HG02981 (cell line): ENCODE results near the gene QRICH1.

ENCODE experiments used
- ATAC-seq: cut with Tn5 transposase; IDR thresholded peaks from one replicate; pipeline ENCODE4 v1.9.1; 2021; ENCODE audit warnings: mild to moderate bottlenecking, moderate library complexity; ENCODE audit not compliant: unreplicated experiment

QRICH1 gene

DNA sequence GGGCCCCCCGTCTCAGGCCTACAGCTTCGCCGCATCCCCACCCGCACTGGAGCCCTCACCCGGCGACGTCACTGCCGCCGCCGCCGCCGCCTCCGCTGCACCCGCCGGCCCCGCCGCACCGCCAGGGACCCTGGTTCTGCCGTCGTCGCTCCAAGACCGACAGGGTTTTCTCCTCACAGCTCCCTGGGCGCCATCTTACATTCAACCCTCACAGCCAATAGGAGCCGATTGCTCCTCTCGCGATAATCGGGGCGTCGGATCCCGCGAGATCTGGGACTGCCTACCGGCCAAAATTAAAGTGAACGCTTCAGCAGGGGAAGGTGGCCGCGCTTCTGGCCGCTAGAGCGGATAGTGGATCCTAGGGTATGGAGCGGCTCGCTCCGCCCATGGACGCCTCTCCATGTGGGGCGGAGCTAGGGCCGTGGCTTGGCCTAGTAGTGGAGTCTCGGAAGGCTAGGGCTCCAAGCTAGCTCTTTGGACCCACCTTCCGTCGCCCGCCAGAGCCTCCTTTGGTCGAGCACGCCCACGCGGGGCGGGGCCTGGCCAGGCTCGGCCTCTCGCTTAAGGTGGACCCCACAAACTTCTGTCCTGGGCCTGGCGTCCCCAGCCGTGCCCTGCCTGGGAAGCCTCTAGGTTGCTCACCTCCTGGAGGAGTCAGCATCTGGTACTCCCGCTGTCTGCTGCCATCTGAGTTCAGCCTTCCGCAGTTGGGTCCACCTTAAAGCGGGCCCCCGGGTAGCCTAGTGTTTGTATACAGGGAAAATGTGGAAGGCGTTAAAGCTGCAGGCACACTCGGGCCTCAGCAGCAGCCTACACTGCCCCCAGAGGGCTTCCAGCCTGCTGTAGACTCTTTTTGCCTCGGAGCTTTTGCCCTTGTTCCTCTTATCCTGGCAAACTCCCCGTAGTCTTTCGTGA, at the start of gene QRICH1:
Gene QRICH1 (minus strand): TSS at position 219 of the 915 bp plus-strand sequence. CDS start 17,054 bp downstream, outside the sequence.
- ATAC-seq: peak; percentile 67

DNA sequence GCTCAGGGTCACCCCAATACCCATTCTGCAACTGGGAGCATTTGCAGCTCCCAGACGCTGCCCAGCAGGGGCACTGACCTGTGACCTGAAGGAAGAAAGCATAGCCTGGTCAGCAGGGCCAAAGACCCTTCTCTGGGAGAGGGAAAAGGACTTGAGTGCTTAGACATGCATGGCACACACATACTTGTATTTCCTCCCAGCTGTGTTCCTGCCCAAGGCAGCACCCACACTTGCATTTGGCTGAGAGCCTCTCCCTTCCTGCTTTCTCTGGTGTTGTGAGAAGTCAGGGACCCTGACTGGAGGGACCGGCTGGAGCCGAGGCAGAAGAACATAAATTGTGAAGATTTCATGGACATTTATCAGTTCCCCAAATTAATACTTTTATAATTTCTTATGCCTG, 46.2 kb upstream of the QRICH1 start:
- ATAC-seq: no peak

DNA sequence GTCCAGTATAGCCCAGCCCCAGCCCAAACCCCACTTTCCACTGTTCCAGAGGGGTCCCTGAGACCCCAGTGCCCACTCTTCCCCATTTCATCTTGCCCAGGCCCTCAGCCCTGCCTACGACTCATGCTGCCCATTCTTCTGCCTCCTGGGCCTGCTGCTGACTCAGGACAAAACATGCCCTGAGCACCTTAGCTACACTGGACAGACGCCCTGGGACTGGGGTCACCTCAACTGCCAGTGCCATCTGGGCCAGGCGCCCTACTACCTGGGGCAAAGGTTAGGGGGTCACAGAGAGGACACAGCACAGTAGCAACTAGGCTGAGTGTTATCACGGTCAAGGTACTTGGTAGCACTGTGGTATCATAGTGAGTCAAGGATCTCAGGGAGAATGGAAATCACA, 41.6 kb upstream of the QRICH1 start:
- no peak for ATAC-seq

- ATAC-seq: no peak
Observed at GRCh38 chr3:49134471-49135265, 40.8 kb upstream of the QRICH1 start.

DNA sequence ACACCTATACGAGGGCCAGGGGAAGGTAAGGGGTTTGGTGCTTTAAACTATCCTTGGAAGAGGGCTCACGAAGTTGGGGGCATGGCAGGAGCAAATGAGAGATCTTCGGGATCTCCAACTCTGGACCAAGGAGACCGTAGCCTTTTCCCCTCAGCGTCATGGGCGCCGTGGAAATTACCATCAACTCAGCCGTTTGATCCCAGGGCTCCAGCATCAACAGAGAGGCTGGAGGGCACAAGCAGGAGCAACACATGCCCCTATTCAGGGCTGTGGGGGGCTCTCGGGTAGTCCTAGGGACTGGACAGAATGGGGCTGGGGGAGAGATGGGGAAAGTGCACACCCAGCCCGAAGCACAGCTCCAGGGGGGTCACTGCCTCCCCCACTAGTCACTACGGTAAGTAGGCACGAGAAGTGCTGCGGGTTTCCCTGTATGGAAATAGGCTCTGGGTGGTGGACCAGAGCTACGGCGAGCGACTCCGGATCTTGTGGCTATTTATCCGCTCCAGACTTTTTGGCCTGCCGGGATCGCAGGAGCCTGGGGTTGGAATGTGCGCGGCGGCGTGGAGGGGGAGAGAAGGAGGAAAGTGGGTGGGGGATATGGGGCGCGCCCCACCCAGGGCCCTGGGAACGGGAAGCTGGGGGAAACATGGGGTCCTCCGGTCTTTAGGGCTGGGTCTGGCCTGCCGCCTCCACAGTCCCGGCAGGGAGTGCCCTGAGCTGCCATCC, 39.5 kb upstream of the QRICH1 start:
- no peak for ATAC-seq

- no peak for ATAC-seq
Observed at GRCh38 chr3:49132437-49133225, 38.8 kb upstream of the QRICH1 start, which contains the start of gene LAMB2. Gene LAMB2 (minus strand): TSS chr3:49133050. CDS start chr3:49132867, 183 bp downstream.

DNA sequence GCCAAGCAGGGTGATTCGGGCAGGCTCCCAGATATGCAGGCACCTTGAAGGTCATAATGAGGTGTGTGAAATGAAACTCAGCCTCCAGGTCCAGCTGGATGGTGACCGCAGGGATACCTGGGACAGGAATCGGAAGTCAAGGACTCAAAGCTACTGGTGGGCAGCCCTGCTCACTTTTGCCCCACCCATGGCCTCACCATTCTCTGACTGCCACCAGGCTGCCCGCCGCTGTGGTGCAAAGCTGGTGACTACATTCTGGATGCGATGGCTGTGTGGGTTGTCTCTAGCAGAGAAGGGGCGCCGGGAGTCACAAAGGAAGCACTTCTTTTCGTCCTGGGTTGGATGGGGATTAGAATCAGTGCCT, 38.2 kb upstream of the QRICH1 start:
- ATAC-seq: no peak

DNA sequence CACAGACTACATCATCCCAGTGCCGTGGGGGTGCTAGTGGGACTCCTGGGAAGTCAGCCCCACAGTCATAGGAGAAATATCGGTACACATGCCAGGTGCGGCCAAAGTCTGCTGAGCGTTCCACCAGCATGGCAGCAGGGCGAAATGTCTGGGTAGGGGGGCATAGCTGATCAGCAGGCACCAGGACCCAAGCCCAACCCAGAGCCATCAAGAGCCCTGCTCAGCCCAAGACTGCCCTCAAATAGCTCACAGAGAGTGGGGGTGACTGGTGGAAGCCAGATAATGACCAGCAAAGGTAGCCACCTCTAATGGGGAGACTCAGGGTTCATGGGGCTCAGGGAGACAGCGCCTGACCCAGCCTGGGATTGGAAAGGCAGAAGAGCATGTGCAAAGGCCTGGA, 37.7 kb upstream of the QRICH1 start:
- no peak for ATAC-seq

DNA sequence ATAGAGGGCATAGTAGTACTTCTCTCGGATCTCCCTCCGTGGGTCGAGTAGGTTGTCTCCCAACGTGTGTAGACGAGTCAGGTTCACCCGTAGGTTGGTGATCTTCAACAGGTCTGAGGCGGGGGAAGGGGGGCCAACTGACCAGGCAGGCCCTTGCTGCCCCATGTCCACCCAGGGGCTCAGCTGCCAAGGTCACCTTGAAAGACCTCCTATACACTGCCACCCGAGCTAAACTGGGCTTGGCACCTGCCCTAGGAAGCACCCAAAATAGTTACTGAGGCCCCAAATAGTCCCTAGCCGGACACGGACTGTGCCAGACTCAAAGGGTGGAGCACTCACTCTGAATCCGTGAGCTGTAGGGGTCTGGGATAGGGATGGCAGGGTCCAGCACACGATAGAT, 37.2 kb upstream of the QRICH1 start:
- no peak for ATAC-seq

DNA sequence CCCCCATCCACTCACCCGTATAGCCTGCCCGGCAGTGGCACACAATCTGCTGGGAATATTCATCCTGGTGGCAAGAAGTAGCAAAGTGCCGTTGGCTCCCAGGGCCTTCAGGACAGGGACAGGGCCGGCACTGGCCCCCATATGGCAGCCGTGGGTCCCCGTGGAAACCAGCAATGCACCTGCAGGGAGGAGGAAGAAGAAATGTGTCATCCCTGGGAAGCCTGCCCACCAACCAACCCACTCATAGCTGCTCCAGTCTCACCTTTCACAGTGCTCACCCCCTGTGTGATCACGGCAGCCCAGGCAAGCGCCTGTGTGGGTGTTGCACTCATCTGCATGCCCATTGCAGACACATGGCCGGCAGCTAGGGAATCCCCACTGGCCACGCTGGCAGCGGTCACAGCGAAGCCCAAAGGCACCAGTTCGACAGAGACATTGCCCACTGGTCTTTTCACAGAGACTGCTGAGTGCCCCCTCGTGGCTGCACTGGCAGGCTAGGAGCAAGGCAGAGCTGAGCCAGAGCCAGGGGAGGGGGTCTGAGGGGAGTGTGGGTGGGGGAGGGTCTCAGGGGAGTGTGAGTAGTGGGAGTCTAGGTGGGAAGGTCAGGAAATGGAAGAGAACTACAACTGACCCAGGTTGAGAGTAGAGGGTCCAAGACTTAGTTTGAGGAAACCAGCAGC, 31.3 kb upstream of the QRICH1 start:
- no peak for ATAC-seq

GRCh38 chr3:49124203-49124602, 30.3 kb upstream of the QRICH1 start:
- no peak for ATAC-seq

DNA sequence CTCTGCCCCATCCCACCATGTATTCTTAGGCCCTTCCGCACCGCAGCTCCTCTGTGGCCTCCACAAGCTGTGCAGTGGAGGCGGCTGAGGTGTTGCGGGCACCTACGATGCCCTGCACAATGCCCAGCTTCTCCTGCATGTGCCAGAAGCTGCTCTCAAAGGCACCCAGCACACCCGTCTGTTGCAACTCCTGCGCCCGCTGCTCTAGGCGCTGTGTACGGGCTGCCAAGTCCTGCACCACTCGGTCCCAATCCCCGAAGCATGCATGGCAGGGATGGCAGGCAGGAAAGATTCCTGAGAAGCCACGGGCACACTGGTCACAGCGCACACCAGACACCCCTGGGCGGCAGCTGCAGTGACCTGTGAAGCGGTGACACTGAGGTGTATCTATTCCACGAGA, 29.8 kb upstream of the QRICH1 start:
- ATAC-seq: no peak

- ATAC-seq: no peak
Observed at GRCh38 chr3:49122886-49123545, 29.1 kb upstream of the QRICH1 start.

GRCh38 chr3:49122451-49122850, 28.6 kb upstream of the QRICH1 start:
- ATAC-seq: no peak

DNA sequence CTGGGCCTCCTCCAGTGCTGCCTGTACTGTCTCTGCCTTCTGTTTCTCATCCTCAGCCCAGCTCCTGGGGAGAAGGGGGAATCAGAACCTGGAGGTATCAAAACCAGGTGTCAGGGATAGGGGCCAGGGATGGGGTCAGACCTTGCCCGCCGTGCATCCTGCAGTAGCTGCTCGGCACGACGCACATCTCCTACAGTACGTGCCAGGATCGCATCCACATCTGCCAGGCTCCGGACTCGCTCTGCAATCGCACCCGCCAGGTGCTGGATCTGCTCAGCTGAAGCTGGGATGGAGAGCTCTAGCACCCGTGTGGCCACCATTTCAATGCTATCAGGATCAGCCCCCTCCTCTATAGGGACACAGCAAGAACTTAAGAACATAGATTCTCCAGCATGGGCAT, 28.2 kb upstream of the QRICH1 start:
- ATAC-seq: no peak

DNA sequence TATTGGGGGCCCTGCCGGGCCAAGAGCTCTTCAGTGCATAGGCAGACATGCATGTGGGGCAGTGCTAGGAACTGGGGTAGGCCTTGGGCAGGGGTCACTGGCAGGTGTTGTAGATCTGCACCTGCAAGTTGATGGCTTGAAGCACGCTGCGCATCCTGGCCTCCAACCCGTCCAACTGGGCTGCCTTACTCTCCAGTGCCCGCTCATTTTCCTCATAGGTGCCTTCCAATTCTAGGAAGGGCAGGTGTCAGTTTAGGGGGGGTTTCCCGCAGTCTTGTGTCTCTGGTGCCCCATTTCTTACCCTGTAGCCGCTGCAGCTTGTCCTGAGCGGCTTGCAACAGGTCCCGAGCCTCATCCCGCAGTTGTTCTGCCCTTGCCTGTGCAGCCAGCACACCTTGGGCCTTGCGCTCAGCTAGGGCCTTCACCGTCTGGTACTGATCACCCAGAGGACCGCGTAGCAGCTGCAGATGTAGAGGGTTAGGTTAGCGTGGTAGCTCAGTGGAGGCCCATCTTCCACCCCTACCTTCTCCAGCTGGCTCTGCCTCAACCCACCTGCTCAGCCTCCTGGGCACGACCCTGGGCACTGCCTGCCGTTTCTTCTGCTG, 27.4 kb upstream of the QRICH1 start:
- ATAC-seq: no peak

- ATAC-seq: peak; percentile 84
Observed at GRCh38 chr3:49120438-49121131, 26.7 kb upstream of the QRICH1 start, which contains the start of gene USP19. Gene USP19 (minus strand): TSS chr3:49120823. CDS start chr3:49119145, 1,678 bp downstream.

DNA sequence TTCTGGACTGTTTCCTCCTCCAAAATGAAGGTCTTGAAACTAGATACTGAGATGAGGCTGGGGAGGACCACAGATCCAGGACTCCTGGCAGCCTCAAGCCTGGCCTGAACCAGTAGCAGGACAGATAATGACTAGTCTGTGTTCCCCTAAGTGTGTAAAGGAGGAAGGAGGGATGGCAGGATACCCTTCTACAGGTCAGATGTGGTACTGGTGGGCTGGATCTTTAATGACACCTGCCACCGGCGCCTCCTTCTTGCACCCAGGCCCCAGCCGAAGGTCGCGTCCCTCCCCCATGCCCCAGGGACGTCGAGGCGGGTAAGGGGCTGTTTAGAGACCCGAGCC, 26.2 kb upstream of the QRICH1 start:
- ATAC-seq: peak; percentile 9
